Activated CD4-positive, alpha-beta T cell treated with anti-CD3 and anti-CD28 coated beads, Interleukin-2, amount 10 ng/mL, durations not matched to agents 7 days and 5 days (primary cell): ENCODE data around the gene RDX. TPM values are rescaled to one million over a fixed set of nuclear protein-coding genes. Genes with fewer than 3 reads are reported as not detected.
A peak's percentile ranks its signal among the peaks of the same experiment; 100 is the strongest.
"Not testable (repeated sequence)": the region's sequence is repeated elsewhere in the genome, so short reads cannot be mapped to it uniquely, and the experiment has no call there.

ENCODE experiments used
- CTCF ChIA-PET: fragments of 350-600 bp; sonication (Branson Sonifier 250); formaldehyde crosslinking; loops from one replicate; lab custom pipeline; 2021; ENCODE audit warnings: antibody characterized with exemption; lab: Charles Lee
- POLR2A ChIA-PET: fragments of 350-600 bp; sonication (Branson Sonifier 250); formaldehyde crosslinking; loops from one replicate; lab custom pipeline; 2021; ENCODE audit warnings: antibody characterized with exemption; lab: Charles Lee
- DNase-seq: peaks from one replicate; pipeline ENCODE4 v3.0.0-alpha.2; 2020
- H3K27ac Mint-ChIP-seq: one replicate; pipeline ENCODE4 v1.8.0; 2021; ENCODE audit warnings: mild to moderate bottlenecking, moderate library complexity, mixed read lengths
- H3K27me3 Mint-ChIP-seq: one replicate; pipeline ENCODE4 v1.8.0; 2021; ENCODE audit warnings: mixed read lengths
- H3K36me3 Mint-ChIP-seq: one replicate; pipeline ENCODE4 v1.8.0; 2021; ENCODE audit warnings: low read depth, mixed read lengths
- H3K4me1 Mint-ChIP-seq: one replicate; pipeline ENCODE4 v1.8.0; 2021; ENCODE audit warnings: mixed read lengths
- H3K4me3 Mint-ChIP-seq: one replicate; pipeline ENCODE4 v1.8.0; 2021; ENCODE audit warnings: mild to moderate bottlenecking, moderate library complexity, mixed read lengths
- H3K9me3 Mint-ChIP-seq: one replicate; pipeline ENCODE4 v1.8.0; 2021; ENCODE audit warnings: mixed read lengths
- total RNA-seq, 2 experiments: library from RNA; stranded (reverse); gene quantifications; one replicate each; pipeline ENCODE4 v1.2.3, GENCODE V29; 2021

Gene RDX
- total RNA-seq, 2 experiments from 2014 or later: 37.6 to 47.1 TPM

GRCh38 chr11:110299006-110299785 is 2.8 kb upstream of the RDX start:
- CTCF ChIA-PET: interaction anchor here (1.1 to 2.1 kb wide), 3 partner anchors 11 to 56 kb away, joined by 3 to 6 read pairs (median 3); no protein-coding TSS in a partner anchor
- Mint-ChIP-seq H3K27ac (no peak overlapping the region), H3K4me3 (no peak overlapping the region), H3K4me1 (peaks cover 29% of the 10 kb centered on the region), H3K9me3 (peaks cover 6% of the 10 kb centered on the region), H3K36me3 (peaks cover 5% of the 10 kb centered on the region), H3K27me3 (no peaks in the 10 kb centered on the region)
- DNase-seq: no peak
- POLR2A ChIA-PET: interaction anchor here (0.7 kb wide), 1 partner anchor 229 kb away, joined by 3 read pairs; no protein-coding TSS in a partner anchor

DNA sequence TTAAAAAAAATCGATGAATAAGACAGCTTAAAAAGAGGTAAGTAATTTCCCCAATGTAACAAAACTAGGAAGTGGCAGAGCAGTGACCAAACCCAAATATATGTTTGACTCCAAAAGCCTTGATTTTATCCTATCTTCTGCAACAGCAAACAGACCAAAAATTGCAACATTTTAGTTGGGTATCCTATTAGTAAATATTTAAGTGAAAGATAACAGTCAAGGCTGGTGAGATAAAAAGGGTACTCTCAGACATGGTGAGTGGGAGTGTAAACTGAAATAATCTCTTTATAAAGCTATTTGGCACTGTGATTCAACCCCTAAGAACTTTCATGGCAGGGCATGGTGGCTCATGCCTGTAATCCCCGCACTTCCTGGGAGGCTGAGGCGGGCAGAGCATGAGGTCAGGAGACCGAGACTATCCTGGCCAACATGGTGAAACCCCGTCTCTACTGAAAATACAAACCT is 1.9 kb upstream of the RDX start:
- POLR2A ChIA-PET: interaction anchor here (0.6 kb wide), 1 partner anchor 146 kb away, joined by 3 read pairs; no protein-coding TSS in a partner anchor
- Mint-ChIP-seq H3K27ac (no peak overlapping the region), H3K4me3 (no peak overlapping the region), H3K36me3 (peaks cover 6% of the 10 kb centered on the region), H3K4me1 (peaks cover 37% of the 10 kb centered on the region), H3K9me3 (peaks cover 6% of the 10 kb centered on the region), H3K27me3 (no peaks in the 10 kb centered on the region)
- no peak for DNase-seq
- CTCF ChIA-PET: interaction anchor here (1.1 to 2.1 kb wide), 2 partner anchors 12 to 31 kb away, joined by 3 to 6 read pairs; no protein-coding TSS in a partner anchor

DNA sequence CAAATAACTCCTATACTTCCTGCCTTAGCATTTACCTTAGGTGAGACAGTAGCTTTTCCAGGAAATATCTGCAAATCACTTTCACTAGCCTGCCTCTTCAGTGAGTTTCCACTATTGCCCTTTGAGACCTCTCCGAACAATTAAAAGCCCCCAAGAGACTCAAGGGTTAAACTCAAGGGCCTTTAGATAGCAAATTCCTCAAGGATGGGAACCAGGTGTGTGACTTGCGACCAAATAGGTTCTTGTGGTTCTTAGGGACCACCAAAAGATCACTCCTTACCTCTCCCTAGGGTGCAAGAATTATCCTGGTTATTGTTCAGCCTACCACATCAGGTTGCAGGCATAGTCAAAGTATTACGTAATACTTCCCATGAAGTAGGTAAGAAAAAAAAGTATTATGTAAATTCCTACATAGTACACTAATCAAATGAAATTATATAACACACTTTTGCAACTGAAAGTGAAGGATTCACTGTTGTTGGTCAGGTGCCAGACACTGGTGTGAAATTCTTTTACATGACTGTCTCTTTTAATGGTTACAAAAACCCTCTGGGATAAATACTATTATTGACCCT is 1.4 kb upstream of the RDX start:
- H3K9me3 Mint-ChIP-seq: peaks cover 6% of the 10 kb centered on the region
- ChIA-PET POLR2A (interaction anchor here (0.6 kb wide), 1 partner anchor 145 kb away, joined by 3 read pairs; no protein-coding TSS in a partner anchor), CTCF (interaction anchor here (1.0 to 2.3 kb wide), 3 partner anchors 9 to 24 kb away, joined by 4 to 7 read pairs (median 6); no protein-coding TSS in a partner anchor)
- no peaks in the 10 kb centered on the region for H3K27me3 Mint-ChIP-seq
- DNase-seq: no peak
- H3K4me1 Mint-ChIP-seq: peaks cover 43% of the 10 kb centered on the region
- H3K27ac Mint-ChIP-seq: no peak overlapping the region
- H3K4me3 Mint-ChIP-seq: peak overlapping the region; percentile 11
- H3K36me3 Mint-ChIP-seq: peaks cover 6% of the 10 kb centered on the region

GRCh38 chr11:110297076-110297725 is 787 bp upstream of the RDX start:
- Mint-ChIP-seq H3K4me1 (peaks cover 45% of the 10 kb centered on the region), H3K4me3 (peak overlapping the region; percentile 66), H3K27me3 (no peaks in the 10 kb centered on the region), H3K27ac (peak overlapping the region; percentile 73), H3K36me3 (peaks cover 6% of the 10 kb centered on the region), H3K9me3 (peaks cover 6% of the 10 kb centered on the region)
- ChIA-PET CTCF (interaction anchor here (1.0 to 2.3 kb wide), 7 partner anchors 10 to 52 kb away, joined by 3 to 7 read pairs (median 4); no protein-coding TSS in a partner anchor), POLR2A (no interaction called here)
- DNase-seq: no peak

- Mint-ChIP-seq H3K4me3 (peak overlapping the region; percentile 86), H3K4me1 (peaks cover 56% of the 10 kb centered on the region), H3K36me3 (peaks cover 15% of the 10 kb centered on the region), H3K27ac (peak overlapping the region; percentile 86), H3K9me3 (peaks cover 6% of the 10 kb centered on the region), H3K27me3 (no peaks in the 10 kb centered on the region)
- POLR2A ChIA-PET: no interaction called here
- peak; percentile 58 for DNase-seq
- CTCF ChIA-PET: interaction anchor here (0.6 to 2.3 kb wide), 4 partner anchors 26 to 151 kb away, joined by 3 to 7 read pairs (median 4); no protein-coding TSS in a partner anchor
These were observed 736 bp downstream of the RDX start for GRCh38 chr11:110295531-110296225.

DNA sequence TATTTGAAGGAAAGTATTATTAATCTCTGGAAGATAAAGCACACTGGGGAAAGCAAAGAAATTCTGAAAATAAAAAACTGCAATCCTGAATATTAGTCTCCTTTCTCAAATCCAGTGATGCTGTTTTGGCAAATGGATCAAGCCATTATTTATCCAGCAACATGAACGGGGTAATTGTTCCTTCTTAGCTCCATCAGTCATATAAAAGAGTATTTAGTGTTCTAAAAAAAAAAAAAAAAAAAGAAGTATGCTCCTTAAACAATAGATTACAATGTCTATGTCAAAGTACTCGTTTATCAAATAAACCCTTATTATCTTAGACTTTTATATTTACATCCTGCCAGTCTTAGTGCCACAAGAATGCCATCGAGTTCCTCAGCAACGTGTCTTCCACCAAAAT is 1.3 kb downstream of the RDX start:
- Mint-ChIP-seq H3K9me3 (peaks cover 2% of the 10 kb centered on the region), H3K27me3 (no peaks in the 10 kb centered on the region), H3K4me1 (peaks cover 57% of the 10 kb centered on the region), H3K4me3 (peak overlapping the region; percentile 86), H3K36me3 (peaks cover 15% of the 10 kb centered on the region), H3K27ac (peak overlapping the region; percentile 86)
- ChIA-PET POLR2A (no interaction called here), CTCF (interaction anchor here (2.3 kb wide), 1 partner anchor 27 kb away, joined by 7 read pairs; no protein-coding TSS in a partner anchor)
- DNase-seq: no peak

DNA sequence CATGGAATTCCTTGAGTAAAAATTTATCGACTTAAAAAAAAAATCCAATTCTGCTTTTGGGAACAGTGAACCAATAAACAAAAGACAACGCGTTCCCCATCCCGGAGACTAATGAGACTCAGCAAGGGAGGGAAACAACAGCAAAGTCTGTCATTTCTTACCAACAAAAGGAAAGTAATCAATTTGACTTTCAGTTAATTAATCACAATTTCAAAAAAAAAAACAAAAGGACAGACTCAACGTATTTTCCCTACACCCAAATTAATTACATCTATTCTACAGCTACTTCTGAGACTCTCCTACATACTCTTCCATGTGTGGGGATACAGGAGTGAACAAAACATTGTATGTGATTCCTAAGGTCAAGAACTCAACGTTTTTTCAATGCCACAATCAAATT is 1.9 kb downstream of the RDX start:
- Mint-ChIP-seq H3K4me3 (peak overlapping the region; percentile 86), H3K4me1 (peaks cover 57% of the 10 kb centered on the region), H3K27me3 (no peaks in the 10 kb centered on the region), H3K27ac (peak overlapping the region; percentile 86), H3K9me3 (no peaks in the 10 kb centered on the region), H3K36me3 (peaks cover 17% of the 10 kb centered on the region)
- DNase-seq: no peak
- ChIA-PET CTCF (no interaction called here), POLR2A (no interaction called here)

DNA sequence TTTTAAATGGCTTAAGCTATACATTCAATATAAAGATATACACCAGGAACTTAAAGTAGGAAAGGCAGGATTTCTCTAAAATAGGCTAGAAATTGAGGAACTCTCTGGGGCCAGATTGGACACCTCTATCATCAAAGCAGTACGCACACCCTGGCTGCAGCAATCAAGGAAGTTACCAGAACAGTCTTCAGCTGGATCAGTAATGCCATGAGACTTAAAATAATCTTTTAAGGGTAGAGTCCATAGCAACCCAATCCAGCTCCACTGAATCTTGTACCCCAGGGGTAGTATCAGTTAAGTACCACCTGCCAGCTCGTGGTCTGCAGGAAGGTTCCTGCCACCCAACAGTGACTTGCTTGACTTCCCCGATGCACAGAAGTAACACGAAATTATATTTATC is 3.0 kb downstream of the RDX start:
- no peaks in the 10 kb centered on the region for H3K27me3 Mint-ChIP-seq
- ChIA-PET CTCF (interaction anchor here (1.4 kb wide), 1 partner anchor 13 kb away, joined by 4 read pairs; no protein-coding TSS in a partner anchor), POLR2A (no interaction called here)
- H3K9me3 Mint-ChIP-seq: no peaks in the 10 kb centered on the region
- peaks cover 64% of the 10 kb centered on the region for H3K4me1 Mint-ChIP-seq
- peak overlapping the region; percentile 86 for H3K4me3 Mint-ChIP-seq
- peak overlapping the region; percentile 9 for H3K27ac Mint-ChIP-seq
- DNase-seq: no peak
- H3K36me3 Mint-ChIP-seq: peaks cover 19% of the 10 kb centered on the region

- H3K27me3 Mint-ChIP-seq, H3K9me3 Mint-ChIP-seq, H3K4me3 Mint-ChIP-seq, POLR2A ChIA-PET, DNase-seq, H3K27ac Mint-ChIP-seq: not testable (repeated sequence)
- peaks cover 65% of the 10 kb centered on the region for H3K4me1 Mint-ChIP-seq
- CTCF ChIA-PET: interaction anchor here (0.7 kb wide), 1 partner anchor 16 kb away, joined by 4 read pairs; no protein-coding TSS in a partner anchor
- H3K36me3 Mint-ChIP-seq: peaks cover 19% of the 10 kb centered on the region
These were observed 4.3 kb downstream of the RDX start for GRCh38 chr11:110292146-110292545.

DNA sequence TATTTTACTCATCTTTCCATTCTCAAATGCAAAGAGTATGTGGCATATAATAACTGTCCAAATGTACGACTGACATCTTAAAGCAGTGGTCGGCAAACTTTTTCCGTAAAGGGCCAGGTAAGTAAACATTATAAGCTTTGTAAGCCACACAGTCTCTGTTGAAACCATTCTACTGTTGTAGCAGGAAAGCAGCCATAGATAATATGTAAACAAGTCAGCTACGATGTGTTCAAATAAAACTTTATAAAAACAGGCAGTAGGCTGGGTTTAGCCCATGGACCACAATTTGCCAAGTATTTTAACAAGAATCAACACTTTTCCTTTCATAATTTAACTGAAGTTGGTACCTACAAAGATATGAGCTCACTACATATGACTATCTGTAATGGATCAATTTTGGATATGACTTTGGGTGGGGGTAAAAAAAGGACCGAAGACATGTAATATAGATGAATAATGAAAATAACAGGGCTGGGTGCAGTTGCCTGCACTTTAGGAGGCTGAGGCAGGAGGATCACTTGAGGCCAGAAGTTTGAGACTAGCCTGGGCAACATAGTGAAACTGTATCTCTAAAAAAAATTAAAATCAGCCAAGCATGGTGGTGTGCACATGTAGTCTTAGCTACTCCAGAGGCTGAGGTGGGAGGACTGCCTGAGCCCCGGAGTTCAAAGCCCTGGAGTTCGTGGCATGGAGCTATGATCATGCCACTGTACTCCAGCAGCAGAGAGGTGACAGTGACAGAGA is 5.7 kb downstream of the RDX start:
- Mint-ChIP-seq H3K36me3 (peaks cover 19% of the 10 kb centered on the region), H3K4me3 (no peak overlapping the region), H3K9me3 (no peaks in the 10 kb centered on the region), H3K27ac (no peak overlapping the region), H3K4me1 (peaks cover 66% of the 10 kb centered on the region), H3K27me3 (no peaks in the 10 kb centered on the region)
- DNase-seq: no peak
- ChIA-PET CTCF (interaction anchor here (0.8 to 1.6 kb wide), 4 partner anchors 9 to 90 kb away, joined by 3 to 5 read pairs (median 4); no protein-coding TSS in a partner anchor), POLR2A (interaction anchor here (0.6 to 0.7 kb wide), 2 partner anchors 26 to 75 kb away, joined by 4 to 14 read pairs; no protein-coding TSS in a partner anchor)

DNA sequence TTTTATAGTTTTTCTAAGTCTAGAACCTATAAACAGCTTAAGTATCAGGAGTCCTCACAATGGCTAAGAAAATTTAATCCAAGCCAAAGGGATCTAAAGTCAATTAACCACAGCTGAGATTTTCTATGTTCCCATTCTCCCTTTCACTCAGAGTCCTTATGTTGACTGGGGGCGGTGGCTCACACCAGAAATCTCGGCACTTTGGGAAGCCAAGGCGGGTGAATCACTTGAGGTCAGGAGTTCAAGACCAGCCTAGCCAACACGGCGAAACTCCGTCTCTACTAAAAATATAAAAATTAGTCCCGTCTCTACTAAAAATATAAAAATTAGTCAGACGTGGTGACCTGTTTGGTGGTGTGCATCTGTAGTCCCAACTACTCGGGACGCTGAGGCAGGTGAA is 6.9 kb downstream of the RDX start:
- DNase-seq: no peak
- H3K36me3 Mint-ChIP-seq: peaks cover 17% of the 10 kb centered on the region
- no peaks in the 10 kb centered on the region for H3K27me3 Mint-ChIP-seq
- no peaks in the 10 kb centered on the region for H3K9me3 Mint-ChIP-seq
- H3K4me3 Mint-ChIP-seq: no peak overlapping the region
- ChIA-PET POLR2A (no interaction called here), CTCF (interaction anchor here (1.4 kb wide), 1 partner anchor 8 kb away, joined by 4 read pairs; no protein-coding TSS in a partner anchor)
- H3K27ac Mint-ChIP-seq: no peak overlapping the region
- peaks cover 60% of the 10 kb centered on the region for H3K4me1 Mint-ChIP-seq
